GM18951 (cell line): ENCODE results near the gene DUSP12.
A peak's percentile ranks its signal among the peaks of the same experiment; 100 is the strongest.

ENCODE experiments used
- POLR2A ChIP-seq: IDR thresholded peaks from 4 replicates; pipeline ENCODE4 v1.6.1; 2011; ENCODE audit warnings: mild to moderate bottlenecking; ENCODE audit not compliant: insufficient read length, insufficient read depth; ENCODE audit errors: extremely low read depth
- in situ Hi-C: fragments of 300-500 bp; cut with MboI; formaldehyde crosslinking; loops from one replicate; pipeline ENCODE4 v1.12.0; 2022; ENCODE audit warnings: low sequenced_read_pairs, mixed read lengths, inconsistent platforms; ENCODE audit not compliant: unreplicated experiment

Gene DUSP12

DNA sequence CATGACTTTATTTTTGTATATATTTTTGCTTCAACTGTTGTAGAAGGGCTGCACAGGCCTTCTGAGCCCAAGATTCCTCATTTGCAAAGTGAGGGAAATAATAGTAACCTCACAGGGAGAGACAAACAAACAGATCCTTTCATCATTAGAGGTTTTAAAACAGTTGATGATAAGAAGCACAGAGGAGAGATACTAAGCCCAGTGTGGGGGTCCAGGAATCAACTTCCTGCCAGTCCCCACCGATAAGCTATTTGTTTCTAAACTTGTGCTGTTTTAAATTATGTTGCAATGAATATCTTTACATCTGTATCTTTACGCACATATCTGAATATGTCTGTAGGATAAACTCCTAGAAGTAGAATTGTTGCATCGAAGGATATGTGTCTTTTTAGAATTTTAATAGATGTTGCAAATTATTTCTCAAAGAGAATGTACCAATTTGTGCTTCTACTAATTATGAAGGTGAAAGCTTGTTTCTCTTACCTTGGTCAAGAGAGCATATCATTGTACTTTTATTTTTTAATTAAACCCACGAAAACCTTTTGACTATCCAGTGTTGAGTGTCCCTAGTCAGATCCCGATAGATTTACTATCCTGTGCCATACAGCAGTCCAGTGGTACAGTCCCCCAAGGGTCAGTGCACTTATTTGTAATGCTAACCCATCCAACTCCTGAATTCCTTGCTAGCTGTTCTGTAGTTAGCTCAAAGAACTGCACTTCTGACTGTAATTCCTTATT is 17.4 kb upstream of the DUSP12 start:
- in situ Hi-C loops = loop anchor here (25.0 kb wide), 1 partner anchor 95 kb away; the partner anchor contains the start of gene FCGR3B

GRCh38 chr1:161733526-161733925 is 16.1 kb upstream of the DUSP12 start:
- in situ Hi-C loops = loop anchor here (25.0 kb wide), 1 partner anchor 96 kb away; the partner anchor contains the start of gene FCGR3B
- no peak for TF ChIP-seq POLR2A

More for the DNA sequence above, 17.4 kb upstream of the DUSP12 start:
- TF ChIP-seq POLR2A = no peak

GRCh38 chr1:161735837-161736236 is 13.7 kb upstream of the DUSP12 start:
- TF ChIP-seq POLR2A = no peak
- in situ Hi-C loops = loop anchor here (25.0 kb wide), 1 partner anchor 99 kb away; the partner anchor contains the start of gene FCGR3B

- in situ Hi-C loops = loop anchor here (25.0 kb wide), 1 partner anchor 99 kb away; the partner anchor contains the start of gene FCGR3B
- no peak for TF ChIP-seq POLR2A
These were observed 13.1 kb upstream of the DUSP12 start for GRCh38 chr1:161736335-161736969.

DNA sequence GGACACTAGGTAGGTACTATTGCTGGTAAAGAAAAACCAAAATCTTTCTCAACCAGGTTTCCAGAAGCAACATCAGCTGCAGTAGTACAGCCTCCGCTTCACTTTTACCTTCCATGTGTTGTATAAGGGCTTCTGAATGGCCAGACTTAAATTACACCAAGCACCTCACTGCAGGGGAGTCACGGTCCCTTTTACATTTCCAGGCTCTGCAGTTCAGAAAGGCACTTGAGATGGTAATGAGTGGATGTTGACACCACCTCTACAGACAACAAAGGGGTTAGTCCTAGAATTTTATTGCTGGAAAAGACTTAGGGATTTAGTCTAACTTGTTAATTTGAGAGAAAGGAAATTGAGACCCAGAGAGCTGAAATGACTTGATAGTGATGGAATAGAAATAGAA is 12.0 kb upstream of the DUSP12 start:
- in situ Hi-C loops = loop anchor here (25.0 kb wide), 1 partner anchor 100 kb away; the partner anchor contains the start of gene FCGR3B
- no peak for TF ChIP-seq POLR2A

DNA sequence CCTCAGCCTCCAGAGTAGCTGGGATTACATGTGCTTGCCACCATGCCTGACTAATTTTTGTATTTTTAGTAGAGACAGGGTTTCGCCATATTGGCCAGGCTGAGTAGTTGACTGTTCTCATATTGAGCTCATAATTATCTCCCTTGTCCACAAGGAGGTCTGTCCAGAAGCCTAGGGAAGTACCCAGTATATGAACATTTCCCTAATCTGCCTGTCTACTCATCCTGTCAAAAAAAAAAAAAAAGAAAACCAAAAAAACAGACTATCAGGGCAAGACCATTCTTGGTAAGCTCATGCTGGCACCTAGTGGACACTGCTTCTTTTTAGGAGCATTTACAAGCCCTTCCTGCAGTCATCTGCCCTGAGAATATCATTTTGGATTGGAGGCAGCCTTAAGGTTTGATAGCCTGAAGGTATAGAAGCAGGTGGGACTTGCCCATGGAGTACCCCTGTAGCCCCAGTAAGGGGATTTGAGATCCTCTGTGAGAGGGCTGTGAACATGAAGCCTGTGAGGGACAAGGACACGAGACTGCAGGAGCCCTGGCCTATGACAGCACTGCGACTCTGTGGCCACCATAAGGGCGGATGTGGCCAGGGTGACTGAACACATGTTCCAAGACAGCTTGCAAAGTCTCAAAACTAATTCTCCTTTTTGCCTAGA is 10.8 kb upstream of the DUSP12 start:
- in situ Hi-C loops = loop anchor here (25.0 kb wide), 1 partner anchor 101 kb away; the partner anchor contains the start of gene FCGR3B

GRCh38 chr1:161739865-161740566 is 9.6 kb upstream of the DUSP12 start:
- no peak for TF ChIP-seq POLR2A
- in situ Hi-C loops = loop anchor here (10.0 to 25.0 kb wide), 2 partner anchors 103 to 255 kb away; partner anchors contain the start of gene FCGR3B

More for the DNA sequence above, 10.8 kb upstream of the DUSP12 start:
- TF ChIP-seq POLR2A = peak; percentile 29

- in situ Hi-C loops = loop anchor here (10.0 to 25.0 kb wide), 2 partner anchors 104 to 256 kb away; partner anchors contain the start of gene FCGR3B
- TF ChIP-seq POLR2A = no peak
These were observed 8.7 kb upstream of the DUSP12 start for GRCh38 chr1:161740921-161741320.

DNA sequence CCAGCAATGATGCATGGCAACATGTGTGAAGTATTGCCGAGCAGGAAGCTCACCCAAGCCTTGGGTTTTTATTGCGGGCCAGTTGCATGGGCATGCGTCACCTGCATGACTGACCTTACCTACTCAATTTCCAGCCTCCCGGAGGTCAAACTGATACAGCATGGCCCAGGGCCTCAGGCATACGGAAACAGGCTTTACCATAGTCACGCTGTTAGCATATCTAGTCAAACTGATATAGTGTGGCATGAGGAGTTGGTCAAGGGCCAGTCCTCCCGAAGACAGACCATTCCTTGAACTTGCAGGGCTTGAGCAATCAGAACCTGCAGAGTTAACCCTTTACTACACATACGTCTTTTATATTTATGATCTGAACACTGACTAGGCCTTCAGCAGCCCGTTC is 6.4 kb upstream of the DUSP12 start:
- in situ Hi-C loops = loop anchor here (10.0 to 25.0 kb wide), 2 partner anchors 106 to 258 kb away; partner anchors contain the start of gene FCGR3B
- TF ChIP-seq POLR2A = no peak

GRCh38 chr1:161747801-161748200 is 1.8 kb upstream of the DUSP12 start:
- no peak for TF ChIP-seq POLR2A
- in situ Hi-C loops = loop anchor here (10.0 to 25.0 kb wide), 2 partner anchors 110 to 263 kb away; partner anchors contain the start of gene FCGR3B

- in situ Hi-C loops = no loop called here
- TF ChIP-seq POLR2A = no peak
These were observed 14.0 kb downstream of the DUSP12 start for GRCh38 chr1:161763522-161764098.

DNA sequence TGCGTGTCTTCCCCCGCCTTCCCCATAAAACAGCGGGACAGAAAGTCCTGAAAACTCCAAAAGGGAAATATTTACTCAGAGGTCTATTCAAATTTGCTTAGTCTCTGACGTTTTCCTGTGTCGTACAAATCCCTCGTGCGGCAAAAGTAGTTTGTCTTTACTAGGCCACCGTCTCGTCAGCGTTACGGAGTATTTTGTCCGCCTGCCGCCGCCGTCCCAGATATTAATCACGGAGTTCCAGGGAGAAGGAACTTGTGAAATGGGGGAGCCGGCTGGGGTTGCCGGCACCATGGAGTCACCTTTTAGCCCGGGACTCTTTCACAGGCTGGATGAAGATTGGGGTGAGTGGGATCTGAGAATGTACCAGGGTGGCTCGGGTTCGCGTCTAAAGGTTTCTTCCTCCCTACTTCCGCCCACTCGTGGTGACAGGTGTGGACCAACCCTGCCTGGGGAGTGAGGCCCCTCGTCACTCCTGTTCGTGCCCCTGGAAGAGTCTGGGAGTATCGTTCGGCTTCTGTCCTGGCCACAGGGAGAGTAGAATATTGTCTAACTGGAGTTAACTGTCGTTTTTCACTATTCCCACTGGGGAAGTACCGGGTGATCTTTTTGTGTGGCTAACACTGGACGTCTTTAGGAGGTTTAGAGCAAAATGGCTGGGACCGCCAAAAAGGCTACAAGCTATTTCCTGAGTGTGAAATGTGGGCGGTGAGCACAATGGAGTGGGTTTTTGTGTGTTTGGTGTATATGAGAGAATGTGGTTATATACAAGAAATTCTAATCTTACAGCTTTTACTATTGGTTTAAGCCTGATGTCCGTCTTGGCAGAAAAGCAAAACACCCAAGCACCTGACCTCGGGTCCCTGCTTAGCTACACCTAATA is 16.8 kb downstream of the DUSP12 start, which contains the start of gene ATF6:
Gene ATF6 (plus strand): TSS at position 219 of the 880 bp plus-strand sequence. CDS start 41 bp downstream, at position 260.
- in situ Hi-C loops = no loop called here
- TF ChIP-seq POLR2A = peak; percentile 70
